Measurements from ENCODE around the gene SLC25A45. TPM values are rescaled to one million over a fixed set of nuclear protein-coding genes. Genes with fewer than 3 reads are reported as not detected.

SLC25A45 gene
- total RNA-seq, 2 experiments from 2014 or later: 24.5 to 28.2 TPM

GRCh38 chr11:65373839-65374580, 8.4 kb downstream of the SLC25A45 start:
- no peak overlapping the region for H3K4me3 Mint-ChIP-seq
- H3K27me3 Mint-ChIP-seq (ENCODE audit: low read depth): no peaks in the 10 kb centered on the region
- DNase-seq: no peak
- ChIA-PET CTCF (interaction anchor here (0.8 to 1.6 kb wide), 5 partner anchors 7 to 136 kb away, joined by 3 to 5 read pairs (median 3); no protein-coding TSS in a partner anchor), POLR2A (interaction anchor here (1.0 to 1.7 kb wide), 3 partner anchors 11 to 126 kb away, joined by 3 to 5 read pairs (median 3); no protein-coding TSS in a partner anchor)
- H3K9me3 Mint-ChIP-seq (ENCODE audit: insufficient read depth): no peaks in the 10 kb centered on the region
- no peak for ATAC-seq
- H3K36me3 Mint-ChIP-seq (ENCODE audit: low read depth): no peaks in the 10 kb centered on the region
- H3K4me1 Mint-ChIP-seq (ENCODE audit: low read depth): peaks cover 5% of the 10 kb centered on the region
- H3K27ac Mint-ChIP-seq: no peak overlapping the region

- ChIA-PET POLR2A (interaction anchor here (0.6 to 1.9 kb wide), 3 partner anchors 45 to 1183 kb away, joined by 3 to 7 read pairs (median 4); no protein-coding TSS in a partner anchor), CTCF (interaction anchor here (1.0 kb wide), 1 partner anchor 140 kb away, joined by 3 read pairs; no protein-coding TSS in a partner anchor)
- Mint-ChIP-seq H3K9me3 (ENCODE audit: insufficient read depth) (no peaks in the 10 kb centered on the region), H3K27me3 (ENCODE audit: low read depth) (peaks cover 2% of the 10 kb centered on the region), H3K36me3 (ENCODE audit: low read depth) (no peaks in the 10 kb centered on the region), H3K4me3 (no peak overlapping the region), H3K4me1 (ENCODE audit: low read depth) (peaks cover 5% of the 10 kb centered on the region), H3K27ac (no peak overlapping the region)
- DNase-seq (no peak), ATAC-seq (no peak)
Measured at GRCh38 chr11:65370659-65371049, 11.8 kb downstream of the SLC25A45 start.

- Mint-ChIP-seq H3K4me1 (ENCODE audit: low read depth) (peaks cover 10% of the 10 kb centered on the region), H3K36me3 (ENCODE audit: low read depth) (no peaks in the 10 kb centered on the region), H3K4me3 (no peak overlapping the region), H3K27ac (no peak overlapping the region), H3K9me3 (ENCODE audit: insufficient read depth) (no peaks in the 10 kb centered on the region), H3K27me3 (ENCODE audit: low read depth) (peaks cover 2% of the 10 kb centered on the region)
- POLR2A ChIA-PET: interaction anchor here (0.7 to 1.2 kb wide), 2 partner anchors 133 to 139 kb away, joined by 4 to 6 read pairs; partner anchors contain the start of gene MALAT1
- ATAC-seq (peak; percentile 77), DNase-seq (peak; percentile 51)
- CTCF ChIA-PET: interaction anchor here (1.1 to 1.8 kb wide), 6 partner anchors 13 to 227 kb away, joined by 3 to 7 read pairs (median 4); partner anchors contain the start of gene FRMD8
Measured at GRCh38 chr11:65366340-65366773, 16.1 kb downstream of the SLC25A45 start.

- POLR2A ChIA-PET: interaction anchor here (1.0 kb wide), 1 partner anchor 102 kb away, joined by 3 read pairs; the partner anchor contains the start of gene POLA2
- CTCF ChIA-PET: interaction anchor here (1.1 to 1.2 kb wide), 2 partner anchors 8 to 105 kb away, joined by 3 read pairs; no protein-coding TSS in a partner anchor
- Mint-ChIP-seq H3K36me3 (ENCODE audit: low read depth) (no peaks in the 10 kb centered on the region), H3K27me3 (ENCODE audit: low read depth) (peaks cover 2% of the 10 kb centered on the region), H3K4me1 (ENCODE audit: low read depth) (peaks cover 5% of the 10 kb centered on the region), H3K27ac (no peak overlapping the region), H3K4me3 (no peak overlapping the region), H3K9me3 (ENCODE audit: insufficient read depth) (no peaks in the 10 kb centered on the region)
- ATAC-seq: no peak
- DNase-seq: no peak
Measured at GRCh38 chr11:65363770-65364169, 18.7 kb downstream of the SLC25A45 start.

- ATAC-seq: no peak
- ChIA-PET POLR2A (interaction anchor here (1.0 to 1.3 kb wide), 4 partner anchors 30 to 144 kb away, joined by 3 read pairs; partner anchors contain the start of genes DPF2, MALAT1 and POLA2), CTCF (interaction anchor here (1.1 to 1.2 kb wide), 2 partner anchors 7 to 106 kb away, joined by 3 read pairs; no protein-coding TSS in a partner anchor)
- H3K27me3 Mint-ChIP-seq (ENCODE audit: low read depth): peaks cover 5% of the 10 kb centered on the region
- no peaks in the 10 kb centered on the region for H3K9me3 Mint-ChIP-seq (ENCODE audit: insufficient read depth)
- peaks cover 9% of the 10 kb centered on the region for H3K4me1 Mint-ChIP-seq (ENCODE audit: low read depth)
- DNase-seq: no peak
- H3K27ac Mint-ChIP-seq: no peak overlapping the region
- no peak overlapping the region for H3K4me3 Mint-ChIP-seq
- H3K36me3 Mint-ChIP-seq (ENCODE audit: low read depth): no peaks in the 10 kb centered on the region
Measured at GRCh38 chr11:65362966-65363365, 19.5 kb downstream of the SLC25A45 start.

GRCh38 chr11:65362320-65362931, 20.0 kb downstream of the SLC25A45 start:
- Mint-ChIP-seq H3K9me3 (ENCODE audit: insufficient read depth) (no peaks in the 10 kb centered on the region), H3K27ac (peak overlapping the region; percentile 37), H3K27me3 (ENCODE audit: low read depth) (peaks cover 6% of the 10 kb centered on the region), H3K4me1 (ENCODE audit: low read depth) (peaks cover 10% of the 10 kb centered on the region), H3K36me3 (ENCODE audit: low read depth) (no peaks in the 10 kb centered on the region), H3K4me3 (no peak overlapping the region)
- POLR2A ChIA-PET: interaction anchor here (1.1 to 1.3 kb wide), 3 partner anchors 29 to 145 kb away, joined by 3 read pairs; partner anchors contain the start of genes DPF2 and MALAT1
- CTCF ChIA-PET: interaction anchor here (1.2 to 2.6 kb wide), 3 partner anchors 54 to 148 kb away, joined by 3 to 9 read pairs (median 4); no protein-coding TSS in a partner anchor
- DNase-seq: no peak
- ATAC-seq: no peak

- Mint-ChIP-seq H3K36me3 (ENCODE audit: low read depth) (peaks cover 2% of the 10 kb centered on the region), H3K27ac (no peak overlapping the region), H3K27me3 (ENCODE audit: low read depth) (peaks cover 5% of the 10 kb centered on the region), H3K9me3 (ENCODE audit: insufficient read depth) (no peaks in the 10 kb centered on the region), H3K4me3 (no peak overlapping the region), H3K4me1 (ENCODE audit: low read depth) (peaks cover 28% of the 10 kb centered on the region)
- ATAC-seq (no peak), DNase-seq (no peak)
- POLR2A ChIA-PET: interaction anchor here (1.2 to 1.3 kb wide), 3 partner anchors 147 to 167 kb away, joined by 4 read pairs; partner anchors contain the start of gene SCYL1
- CTCF ChIA-PET: interaction anchor here (0.7 kb wide), 1 partner anchor 75 kb away, joined by 3 read pairs; no protein-coding TSS in a partner anchor
Measured at GRCh38 chr11:65357856-65358356, 24.5 kb downstream of the SLC25A45 start.

- peak overlapping the region; percentile 48 for H3K4me3 Mint-ChIP-seq
- ChIA-PET CTCF (interaction anchor here (1.2 to 1.6 kb wide), 3 partner anchors 21 to 26 kb away, joined by 3 to 6 read pairs (median 4); partner anchors contain the start of gene DPF2), POLR2A (interaction anchor here (0.6 to 2.3 kb wide), 5 partner anchors 65 to 697 kb away, joined by 3 to 9 read pairs (median 4); partner anchors contain the start of gene SCYL1)
- no peak overlapping the region for H3K27ac Mint-ChIP-seq
- DNase-seq: no peak
- H3K4me1 Mint-ChIP-seq (ENCODE audit: low read depth): peaks cover 24% of the 10 kb centered on the region
- peaks cover 5% of the 10 kb centered on the region for H3K27me3 Mint-ChIP-seq (ENCODE audit: low read depth)
- no peaks in the 10 kb centered on the region for H3K9me3 Mint-ChIP-seq (ENCODE audit: insufficient read depth)
- ATAC-seq: no peak
- H3K36me3 Mint-ChIP-seq (ENCODE audit: low read depth): peaks cover 12% of the 10 kb centered on the region
Measured at GRCh38 chr11:65356394-65356972, 26.0 kb downstream of the SLC25A45 start.

GRCh38 chr11:65355776-65356393, 26.6 kb downstream of the SLC25A45 start:
- Mint-ChIP-seq H3K9me3 (ENCODE audit: insufficient read depth) (no peaks in the 10 kb centered on the region), H3K4me1 (ENCODE audit: low read depth) (peaks cover 24% of the 10 kb centered on the region), H3K27me3 (ENCODE audit: low read depth) (peaks cover 5% of the 10 kb centered on the region), H3K27ac (peak overlapping the region; percentile 72), H3K4me3 (peak overlapping the region; percentile 77), H3K36me3 (ENCODE audit: low read depth) (peaks cover 14% of the 10 kb centered on the region)
- ChIA-PET CTCF (interaction anchor here (0.7 to 1.6 kb wide), 4 partner anchors 8 to 26 kb away, joined by 3 to 6 read pairs (median 4); partner anchors contain the start of gene DPF2), POLR2A (interaction anchor here (0.6 to 2.3 kb wide), 3 partner anchors 65 to 697 kb away, joined by 3 to 9 read pairs (median 4); no protein-coding TSS in a partner anchor)
- DNase-seq (no peak), ATAC-seq (no peak)

- Mint-ChIP-seq H3K4me1 (ENCODE audit: low read depth) (peaks cover 24% of the 10 kb centered on the region), H3K27ac (peak overlapping the region; percentile 72), H3K4me3 (peak overlapping the region; percentile 77), H3K9me3 (ENCODE audit: insufficient read depth) (no peaks in the 10 kb centered on the region), H3K27me3 (ENCODE audit: low read depth) (peaks cover 5% of the 10 kb centered on the region), H3K36me3 (ENCODE audit: low read depth) (peaks cover 18% of the 10 kb centered on the region)
- peak; percentile 31 for ATAC-seq
- ChIA-PET CTCF (interaction anchor here (0.7 to 1.6 kb wide), 2 partner anchors 8 to 25 kb away, joined by 3 to 6 read pairs; no protein-coding TSS in a partner anchor), POLR2A (interaction anchor here (1.2 to 2.3 kb wide), 2 partner anchors 66 to 145 kb away, joined by 4 to 9 read pairs; no protein-coding TSS in a partner anchor)
- peak; percentile 72 for DNase-seq
Measured at GRCh38 chr11:65355013-65355775, 27.3 kb downstream of the SLC25A45 start.
